SJSA1 (cell line): ENCODE measurements around the gene OLR1. TPM values are rescaled to one million over a fixed set of nuclear protein-coding genes. Genes with fewer than 3 reads are reported as not detected.

Experiments used
- DNase-seq, 2 experiments: peaks; one replicate each; pipeline ENCODE4 v3.0.0-alpha.2; 2015 to 2020; ENCODE audit warnings: low spot score in 2 of 2, low read depth in 1 of 2
- H3K27ac ChIP-seq: fragments of 250-450 bp; sonication (Bioruptor Pico); 2 replicates; pipeline ENCODE4 v1.5.1; 2020; ENCODE audit warnings: mild to moderate bottlenecking, moderate library complexity
- H3K27me3 ChIP-seq: fragments of 250-450 bp; sonication (Bioruptor Pico); replicated peaks from 2 replicates; pipeline ENCODE4 v1.5.1; 2020; ENCODE audit warnings: mild to moderate bottlenecking, moderate library complexity
- H3K36me3 ChIP-seq: fragments of 250-450 bp; sonication (Bioruptor Pico); 2 replicates; pipeline ENCODE4 v1.5.1; 2020; ENCODE audit warnings: mild to moderate bottlenecking
- H3K4me1 ChIP-seq: fragments of 250-450 bp; sonication (Bioruptor Pico); replicated peaks from 2 replicates; pipeline ENCODE4 v1.6.1; 2021; ENCODE audit warnings: mild to moderate bottlenecking
- H3K4me3 ChIP-seq: fragments of 250-450 bp; sonication (Bioruptor Pico); 2 replicates; pipeline ENCODE4 v1.5.1; 2020; ENCODE audit warnings: mild to moderate bottlenecking
- H3K9me3 ChIP-seq: fragments of 250-450 bp; sonication (Bioruptor Pico); replicated peaks from 2 replicates; pipeline ENCODE4 v1.5.1; 2020; ENCODE audit warnings: mild to moderate bottlenecking
- total RNA-seq: library from RNA; depleted of rRNA; stranded (reverse); fragments of >200 nt; shearing (Covaris generic); gene quantifications from 2 replicates; pipeline ENCODE4 v1.2.3, GENCODE V29; 2014

The OLR1 gene
- total RNA-seq, 1 experiment from 2014 or later = 18.2 TPM

- Histone ChIP-seq H3K27me3 (no peaks in the 10 kb centered on the region), H3K4me1 (no peaks in the 10 kb centered on the region; the same call in 1 of the 2 replicates), H3K9me3 (no peaks in the 10 kb centered on the region), H3K4me3 (no peak overlapping the region), H3K36me3 (no peaks in the 10 kb centered on the region), H3K27ac (no peak overlapping the region)
- no peak for DNase-seq
Measured at GRCh38 chr12:10155966-10156365, 16.0 kb downstream of the OLR1 start.

GRCh38 chr12:10154145-10154496 lies 17.8 kb downstream of the OLR1 start:
- Histone ChIP-seq H3K27me3 (no peaks in the 10 kb centered on the region), H3K36me3 (no peaks in the 10 kb centered on the region), H3K4me3 (no peak overlapping the region), H3K9me3 (no peaks in the 10 kb centered on the region), H3K4me1 (no peaks in the 10 kb centered on the region; the same call in 1 of the 2 replicates), H3K27ac (no peak overlapping the region)
- no peak for DNase-seq

GRCh38 chr12:10153271-10154144 lies 18.4 kb downstream of the OLR1 start:
- DNase-seq = peak; percentile 49 to 50

GRCh38 chr12:10151621-10152020 lies 20.3 kb downstream of the OLR1 start:
- no peaks in the 10 kb centered on the region for H3K36me3 ChIP-seq
- no peak overlapping the region for H3K27ac ChIP-seq
- no peaks in the 10 kb centered on the region; the same call in 1 of the 2 replicates for H3K4me1 ChIP-seq
- H3K27me3 ChIP-seq = no peaks in the 10 kb centered on the region
- H3K9me3 ChIP-seq = no peaks in the 10 kb centered on the region
- DNase-seq = no peak
- H3K4me3 ChIP-seq = no peak overlapping the region

More at GRCh38 chr12:10153271-10154144, 18.4 kb downstream of the OLR1 start:
- Histone ChIP-seq H3K9me3 (no peaks in the 10 kb centered on the region), H3K4me3 (no peak overlapping the region), H3K27ac (no peak overlapping the region), H3K36me3 (no peaks in the 10 kb centered on the region), H3K4me1 (no peaks in the 10 kb centered on the region; the same call in 1 of the 2 replicates), H3K27me3 (no peaks in the 10 kb centered on the region)

- H3K27ac ChIP-seq = no peak overlapping the region
- no peaks in the 10 kb centered on the region for H3K27me3 ChIP-seq
- H3K9me3 ChIP-seq = no peaks in the 10 kb centered on the region
- peaks cover 2% of the 10 kb centered on the region; the same call in 1 of the 2 replicates for H3K4me1 ChIP-seq
- DNase-seq = no peak
- H3K4me3 ChIP-seq = no peak overlapping the region
- no peaks in the 10 kb centered on the region for H3K36me3 ChIP-seq
Measured at GRCh38 chr12:10147714-10148403, 24.1 kb downstream of the OLR1 start.

GRCh38 chr12:10142976-10143589 lies 28.8 kb downstream of the OLR1 start:
- Histone ChIP-seq H3K4me1 (peaks cover 2% of the 10 kb centered on the region; the same call in 1 of the 2 replicates), H3K27ac (no peak overlapping the region), H3K36me3 (no peaks in the 10 kb centered on the region), H3K9me3 (no peaks in the 10 kb centered on the region), H3K4me3 (no peak overlapping the region), H3K27me3 (no peaks in the 10 kb centered on the region)
- DNase-seq = no peak

- Histone ChIP-seq H3K27ac (no peak overlapping the region), H3K27me3 (no peaks in the 10 kb centered on the region), H3K4me1 (peaks cover 2% of the 10 kb centered on the region; the same call in 1 of the 2 replicates), H3K9me3 (no peaks in the 10 kb centered on the region), H3K4me3 (no peak overlapping the region), H3K36me3 (no peaks in the 10 kb centered on the region)
- peak in 1 of 2 experiments; percentile 25 for DNase-seq
Measured at GRCh38 chr12:10140001-10140400, 31.9 kb downstream of the OLR1 start.

- H3K9me3 ChIP-seq = no peaks in the 10 kb centered on the region
- H3K27ac ChIP-seq = no peak overlapping the region
- no peaks in the 10 kb centered on the region for H3K27me3 ChIP-seq
- no peak for DNase-seq
- no peak overlapping the region for H3K4me3 ChIP-seq
- H3K4me1 ChIP-seq = no peaks in the 10 kb centered on the region
- no peaks in the 10 kb centered on the region for H3K36me3 ChIP-seq
Measured at GRCh38 chr12:10136637-10137205, 35.2 kb downstream of the OLR1 start.

GRCh38 chr12:10135126-10135525 lies 36.8 kb downstream of the OLR1 start:
- no peak overlapping the region for H3K4me3 ChIP-seq
- no peak overlapping the region for H3K27ac ChIP-seq
- DNase-seq = no peak
- no peaks in the 10 kb centered on the region for H3K9me3 ChIP-seq
- H3K36me3 ChIP-seq = no peaks in the 10 kb centered on the region
- no peaks in the 10 kb centered on the region for H3K4me1 ChIP-seq
- H3K27me3 ChIP-seq = no peaks in the 10 kb centered on the region

GRCh38 chr12:10132850-10133370 lies 39.0 kb downstream of the OLR1 start:
- peaks cover 5% of the 10 kb centered on the region; the same call in 1 of the 2 replicates for H3K27me3 ChIP-seq
- no peaks in the 10 kb centered on the region for H3K4me1 ChIP-seq
- H3K4me3 ChIP-seq = no peak overlapping the region
- no peaks in the 10 kb centered on the region for H3K9me3 ChIP-seq
- no peaks in the 10 kb centered on the region for H3K36me3 ChIP-seq
- DNase-seq = no peak
- H3K27ac ChIP-seq = no peak overlapping the region

GRCh38 chr12:10131111-10131690 lies 40.7 kb downstream of the OLR1 start:
- Histone ChIP-seq H3K4me3 (no peak overlapping the region), H3K27me3 (peaks cover 10% of the 10 kb centered on the region), H3K27ac (no peak overlapping the region), H3K36me3 (no peaks in the 10 kb centered on the region), H3K4me1 (no peaks in the 10 kb centered on the region), H3K9me3 (no peaks in the 10 kb centered on the region)
- DNase-seq = no peak

GRCh38 chr12:10130042-10130441 lies 41.9 kb downstream of the OLR1 start, which contains the start of gene CLEC7A:
CLEC7A (minus strand) TSS chr12:10130199; CDS start chr12:10130082, 117 bp downstream.
- H3K36me3 ChIP-seq = no peaks in the 10 kb centered on the region
- H3K9me3 ChIP-seq = no peaks in the 10 kb centered on the region
- DNase-seq = no peak
- peaks cover 10% of the 10 kb centered on the region for H3K27me3 ChIP-seq
- H3K27ac ChIP-seq = no peak within 1 kb of the TSS
- H3K4me3 ChIP-seq = no peak within 1 kb of the TSS
- no peaks in the 10 kb centered on the region for H3K4me1 ChIP-seq

- DNase-seq = no peak
- Histone ChIP-seq H3K4me1 (no peaks in the 10 kb centered on the region), H3K27me3 (peaks cover 10% of the 10 kb centered on the region), H3K36me3 (no peaks in the 10 kb centered on the region), H3K27ac (no peak overlapping the region), H3K9me3 (no peaks in the 10 kb centered on the region), H3K4me3 (no peak overlapping the region)
Measured at GRCh38 chr12:10128687-10129086, 43.2 kb downstream of the OLR1 start.
